ENCODE data around the gene KAT2B. TPM values are rescaled to one million over a fixed set of nuclear protein-coding genes. Genes with fewer than 3 reads are reported as not detected.

The KAT2B gene
- total and polyA plus RNA-seq, 2 of the 13 experiments (the other 11 are each of a cell fraction or from before 2014, with no cell fraction given), result 0.97 to 1.7 TPM

DNA sequence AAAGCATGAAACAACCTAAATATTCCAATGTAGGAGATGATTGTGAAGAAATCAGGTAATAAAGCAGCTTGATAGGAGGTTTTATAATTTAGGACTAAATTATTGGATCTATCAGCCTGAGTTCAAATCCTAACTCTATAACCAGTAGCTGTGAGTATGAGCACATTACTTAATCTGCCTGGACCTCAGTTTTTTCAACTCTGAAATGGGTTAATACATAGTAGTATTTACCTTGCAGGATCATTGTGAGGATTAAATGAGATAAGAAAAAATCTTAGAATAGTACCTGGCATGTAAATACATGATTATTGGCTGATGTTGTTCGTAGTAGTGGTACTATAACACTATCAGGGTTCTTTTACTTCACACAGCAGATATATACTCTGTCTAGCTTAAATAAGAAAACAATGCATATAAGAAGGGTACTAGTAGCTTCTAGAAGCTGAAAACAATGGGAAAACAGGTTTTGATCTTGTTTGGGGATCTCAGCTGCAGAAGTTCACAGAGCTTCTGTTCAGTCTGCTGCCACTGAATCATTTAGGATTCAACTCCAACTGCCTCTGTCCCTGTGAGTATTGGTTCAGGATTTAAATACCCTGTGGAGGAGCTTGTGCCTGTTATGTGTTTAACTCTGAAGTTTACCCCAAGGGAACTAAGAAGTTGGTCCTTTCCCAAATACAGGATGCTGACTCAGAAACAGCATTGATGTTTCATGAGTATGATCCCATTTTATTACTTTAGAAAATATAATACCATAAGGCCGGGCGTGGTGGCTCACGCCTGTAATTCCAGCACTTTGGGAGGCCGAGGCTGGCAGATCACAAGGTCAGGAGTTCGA is 34.2 kb downstream of the KAT2B start:
- no TSS peak for BruUV-seq (replicated peaks)
- Histone ChIP-seq H3K27me3 (ENCODE audit: control insufficient read depth in 1 of 2, insufficient read depth in 2 of 2, low read length in 2 of 2) (no peaks in the 10 kb centered on the region; a peak in 1 of 5 replicates), H3K9ac (ENCODE audit: insufficient read depth, low read depth, low read length) (no peak overlapping the region), H3K4me2 (ENCODE audit: low read depth, low read length) (no peak overlapping the region), H3K79me2 (ENCODE audit: insufficient read depth, low read length) (no peaks in the 10 kb centered on the region), H3K9me3 (ENCODE audit: low read length) (no peaks in the 10 kb centered on the region), H4K20me1 (ENCODE audit: insufficient read depth, low read length) (no peaks in the 10 kb centered on the region), H3K36me3 (replicated peaks in 1 of 2; ENCODE audit: control insufficient read depth in 1 of 2, insufficient read depth in 2 of 2, low read length in 2 of 2) (no peaks in the 10 kb centered on the region), H2AFZ (ENCODE audit: low read length) (no peak overlapping the region), H3K4me3 (replicated peaks in 1 of 3; ENCODE audit: insufficient read depth in 1 of 3, low read depth in 2 of 3, low read length in 3 of 3) (no peak overlapping the region), H3K27ac (ENCODE audit: extremely low read length, insufficient read depth, low read length) (no peak overlapping the region), H3K4me1 (ENCODE audit: insufficient read depth, low read length) (peaks cover 14% of the 10 kb centered on the region)
- POLR2A ChIA-PET, result no interaction called here
- in situ Hi-C loops (cut with HindIII; ENCODE audit: extremely low pct_ligation_motif_present, low pct_unique_long_range_greater_than_20kb) (no loop called here), intact Hi-C loops (cut with micrococcal nuclease; ENCODE audit: unreplicated experiment) (no loop called here)
- WGBS (ENCODE audit: low lambda C conversion rate), result 91% methylated on average over 6 of the region's 6 CpGs
- CTCF ChIA-PET (ENCODE audit: low intra/inter-chr PET ratio, low total read pairs), result no interaction called here
- ATAC-seq (no peak), DNase-seq (ENCODE audit: low spot score) (no peak), FAIRE-seq (no peak)
- TF ChIP-seq ZNF629 (CRISPR knock-in tag; conservative IDR thresholded peaks at IDR 0.05) (0 out of 2 replicates have a peak, but pooled peaks have one; percentile 38), ZNF280D (CRISPR knock-in tag; IDR thresholded peaks at IDR 0.05) (no peak), ZNF761 (CRISPR knock-in tag; conservative IDR thresholded peaks at IDR 0.05) (no peak)

DNA sequence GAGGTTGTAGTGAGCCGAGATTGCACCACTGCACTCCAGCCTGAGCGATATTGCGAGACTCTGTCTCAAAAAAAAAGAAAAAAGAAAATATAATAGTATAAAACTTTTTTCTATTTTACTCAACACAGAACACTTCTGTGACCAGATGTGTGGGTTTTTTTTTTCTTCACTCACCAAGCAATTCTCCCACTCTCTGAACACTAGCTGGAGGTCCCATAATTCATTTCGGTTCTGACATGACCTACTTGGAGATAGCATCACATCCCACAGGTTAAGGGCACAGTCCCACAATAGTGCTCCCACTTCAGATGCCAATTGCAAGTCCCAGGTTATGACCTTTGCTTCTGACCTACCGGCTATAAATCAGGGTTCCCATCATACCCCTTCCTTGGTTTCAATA is 35.0 kb downstream of the KAT2B start:
- H2AFZ ChIP-seq (ENCODE audit: low read length), result no peak overlapping the region
- ChIA-PET CTCF (ENCODE audit: low intra/inter-chr PET ratio, low total read pairs) (no interaction called here), POLR2A (no interaction called here)
- no peak overlapping the region for H3K9ac ChIP-seq (ENCODE audit: insufficient read depth, low read depth, low read length)
- H3K9me3 ChIP-seq (ENCODE audit: low read length), result no peaks in the 10 kb centered on the region
- WGBS (ENCODE audit: low lambda C conversion rate), result 85% methylated on average over 5 of the region's 5 CpGs
- H3K4me1 ChIP-seq (ENCODE audit: insufficient read depth, low read length), result peaks cover 14% of the 10 kb centered on the region
- FAIRE-seq (no peak), DNase-seq (ENCODE audit: low spot score) (no peak), ATAC-seq (no peak)
- in situ Hi-C loops (cut with HindIII; ENCODE audit: extremely low pct_ligation_motif_present, low pct_unique_long_range_greater_than_20kb) (no loop called here), intact Hi-C loops (cut with micrococcal nuclease; ENCODE audit: unreplicated experiment) (no loop called here)
- H3K36me3 ChIP-seq (replicated peaks in 1 of 2; ENCODE audit: control insufficient read depth in 1 of 2, insufficient read depth in 2 of 2, low read length in 2 of 2), result no peaks in the 10 kb centered on the region
- no peaks in the 10 kb centered on the region for H3K79me2 ChIP-seq (ENCODE audit: insufficient read depth, low read length)
- H3K4me2 ChIP-seq (ENCODE audit: low read depth, low read length), result no peak overlapping the region
- no peaks in the 10 kb centered on the region for H4K20me1 ChIP-seq (ENCODE audit: insufficient read depth, low read length)
- BruUV-seq (replicated peaks), result no TSS peak
- H3K4me3 ChIP-seq (replicated peaks in 1 of 3; ENCODE audit: insufficient read depth in 1 of 3, low read depth in 2 of 3, low read length in 3 of 3), result no peak overlapping the region
- H3K27ac ChIP-seq (ENCODE audit: extremely low read length, insufficient read depth, low read length), result no peak overlapping the region
- TF ChIP-seq ZNF383 (CRISPR knock-in tag; IDR thresholded peaks at IDR 0.05; ENCODE audit: borderline replicate concordance) (no peak), SOX6 (IDR thresholded peaks at IDR 0.05) (no peak), SOX6 (CRISPR knock-in tag; IDR thresholded peaks at IDR 0.05) (no peak), YEATS4 (CRISPR knock-in tag; IDR thresholded peaks at IDR 0.05; ENCODE audit: borderline replicate concordance) (no peak), PAX8 (CRISPR knock-in tag; IDR thresholded peaks at IDR 0.05; ENCODE audit: borderline replicate concordance) (no peak), ZNF317 (CRISPR knock-in tag; IDR thresholded peaks at IDR 0.05) (no peak), ZNF280B (CRISPR knock-in tag; IDR thresholded peaks at IDR 0.05; ENCODE audit: borderline replicate concordance) (no peak), FLYWCH1 (CRISPR knock-in tag; IDR thresholded peaks at IDR 0.05) (no peak), CHCHD3 (CRISPR knock-in tag; IDR thresholded peaks at IDR 0.05) (no peak)
- no peaks in the 10 kb centered on the region; a peak in 1 of 5 replicates for H3K27me3 ChIP-seq (ENCODE audit: control insufficient read depth in 1 of 2, insufficient read depth in 2 of 2, low read length in 2 of 2)
